NOMO-1 treated with dmso at 0.1 percent for 144 hours (cell line): Measurements from ENCODE around the gene PSMA5.

Source experiments
- DNase-seq: peaks from one replicate; lab custom pipeline; 2025; ENCODE audit not compliant: unreplicated experiment; lab: John Stamatoyannopoulos, UW

The PSMA5 gene

DNA sequence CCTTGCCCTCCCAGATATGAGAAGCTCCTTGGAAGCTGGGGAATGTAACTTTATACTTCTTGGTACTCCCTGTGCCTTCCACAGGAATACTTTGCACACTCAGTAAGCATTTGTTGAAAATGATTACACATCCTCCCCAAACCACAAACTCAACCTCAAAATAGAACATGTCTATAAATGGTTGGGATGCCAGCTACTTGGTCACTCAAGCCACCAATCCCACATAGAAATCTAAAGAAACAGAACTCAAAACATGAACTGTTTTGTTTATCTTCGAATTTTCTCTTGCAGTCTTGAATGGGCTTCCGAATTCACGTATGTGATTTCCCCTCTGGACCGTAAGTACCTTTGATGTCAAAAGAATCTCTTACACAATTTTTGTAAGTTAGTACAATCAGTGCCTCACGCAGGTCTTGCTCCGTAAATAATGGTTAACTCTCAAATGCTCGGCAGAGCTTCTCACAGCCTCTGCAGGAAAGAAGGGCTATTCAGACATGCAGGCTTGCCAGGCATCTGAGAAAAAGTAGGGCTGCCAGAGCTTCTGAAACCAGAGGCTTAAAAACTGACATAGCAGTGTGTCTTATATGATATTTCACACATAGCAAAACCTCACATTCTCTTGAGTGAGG is 55.4 kb downstream of the PSMA5 start:
- DNase-seq = peak; percentile 14

GRCh38 chr1:109369167-109369746 is 57.0 kb downstream of the PSMA5 start:
- no peak for DNase-seq

- DNase-seq = no peak
These were observed 57.8 kb downstream of the PSMA5 start for GRCh38 chr1:109368464-109368863.

DNA sequence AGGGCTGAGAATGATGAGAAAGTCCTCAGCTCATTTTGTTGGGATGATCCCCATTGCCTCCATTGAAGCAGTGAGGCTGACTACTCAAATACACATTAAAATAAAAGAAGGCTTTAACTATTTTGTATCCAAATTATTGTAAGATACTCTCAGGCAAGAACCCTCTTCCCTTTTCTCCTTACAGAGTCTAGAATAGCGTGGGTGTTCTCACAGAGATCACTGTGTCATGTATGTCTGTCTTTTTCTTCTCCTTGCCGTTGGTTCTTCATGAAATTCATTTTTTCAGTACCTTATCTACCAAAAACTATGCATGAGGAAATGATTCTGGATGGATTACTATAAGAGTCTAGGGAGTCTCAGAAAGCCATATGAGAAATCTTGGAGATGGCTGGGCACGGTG is 58.6 kb downstream of the PSMA5 start:
- DNase-seq = no peak

GRCh38 chr1:109365642-109366204 is 60.5 kb downstream of the PSMA5 start:
- no peak for DNase-seq

DNA sequence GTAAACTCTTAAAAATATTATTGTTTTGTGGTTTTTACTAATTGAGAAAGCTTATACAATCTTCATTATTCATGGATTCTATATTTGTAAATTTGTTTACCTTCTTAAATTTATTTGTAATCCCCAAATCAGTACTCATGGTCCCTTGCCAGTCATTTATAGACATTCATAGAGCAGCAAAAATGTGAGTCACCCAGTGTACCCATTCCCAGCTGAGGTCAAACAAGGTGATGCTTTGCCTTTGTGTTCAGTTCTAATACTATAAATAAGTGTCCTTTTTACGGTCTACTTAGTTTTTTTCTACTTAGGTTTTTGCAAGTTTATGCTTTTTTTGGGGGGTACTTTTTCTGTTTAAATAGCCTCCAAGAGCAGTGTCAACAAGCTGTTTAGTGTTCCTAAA is 64.6 kb downstream of the PSMA5 start:
- no peak for DNase-seq

DNA sequence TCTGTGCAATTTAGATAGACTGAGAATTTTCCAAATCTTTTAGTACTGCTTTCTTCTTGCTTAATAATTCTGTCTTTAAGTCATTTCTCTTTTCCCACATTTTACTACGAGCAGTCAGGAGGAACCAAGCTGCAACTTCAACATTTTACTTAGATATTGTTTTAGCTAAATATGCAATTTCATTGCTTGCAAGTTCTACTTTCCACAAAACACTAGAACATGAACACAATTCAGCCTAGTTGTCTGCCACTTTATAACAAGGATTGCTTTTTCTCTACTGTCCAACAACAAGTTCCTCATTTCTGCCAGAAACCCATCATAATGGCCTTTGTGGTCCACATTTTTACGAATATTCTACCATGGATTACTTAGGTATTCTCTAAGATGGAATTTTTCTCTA is 65.2 kb downstream of the PSMA5 start:
- no peak for DNase-seq

GRCh38 chr1:109357616-109358015 is 68.6 kb downstream of the PSMA5 start:
- DNase-seq = no peak

DNA sequence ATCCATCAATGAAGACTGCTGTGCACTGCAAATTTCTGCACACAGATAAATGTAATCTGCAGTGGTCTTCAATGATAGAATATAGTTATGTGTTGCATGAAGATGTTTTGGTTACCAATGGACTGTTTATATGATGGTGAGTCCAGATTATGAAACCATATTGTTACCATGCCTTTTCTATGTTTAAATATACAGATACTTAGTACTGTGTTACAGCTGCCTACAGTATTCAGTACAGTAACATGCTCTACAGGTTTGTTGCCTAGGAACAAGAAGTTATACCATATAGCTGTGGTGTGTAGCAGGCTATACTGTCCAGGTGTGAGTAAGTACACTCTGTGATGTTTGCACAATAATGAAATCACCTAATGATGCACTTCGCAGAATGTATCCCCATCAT is 69.3 kb downstream of the PSMA5 start:
- no peak for DNase-seq

- DNase-seq = no peak
These were observed 69.7 kb downstream of the PSMA5 start for GRCh38 chr1:109356505-109356904.

DNA sequence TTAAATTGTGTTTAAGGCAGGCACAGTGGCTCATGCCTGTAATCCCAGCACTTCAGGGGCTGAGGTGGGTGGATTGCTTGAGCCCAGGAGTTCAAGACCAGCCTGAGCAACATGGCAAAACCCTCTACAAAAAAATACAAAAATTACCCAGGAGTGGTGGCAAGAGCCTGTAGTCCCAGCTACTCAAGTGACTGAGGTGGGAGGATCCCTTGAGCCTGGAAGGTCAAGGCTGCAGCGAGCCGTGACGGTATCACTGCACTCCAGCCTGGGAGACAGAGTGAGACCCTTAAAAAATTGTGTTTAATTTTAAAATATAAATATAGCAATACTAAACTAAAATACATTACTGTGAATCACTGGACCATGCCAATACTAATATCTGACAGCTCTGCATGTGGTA is 71.3 kb downstream of the PSMA5 start:
- no peak for DNase-seq

GRCh38 chr1:109351457-109351856 is 74.8 kb downstream of the PSMA5 start:
- DNase-seq = no peak

DNA sequence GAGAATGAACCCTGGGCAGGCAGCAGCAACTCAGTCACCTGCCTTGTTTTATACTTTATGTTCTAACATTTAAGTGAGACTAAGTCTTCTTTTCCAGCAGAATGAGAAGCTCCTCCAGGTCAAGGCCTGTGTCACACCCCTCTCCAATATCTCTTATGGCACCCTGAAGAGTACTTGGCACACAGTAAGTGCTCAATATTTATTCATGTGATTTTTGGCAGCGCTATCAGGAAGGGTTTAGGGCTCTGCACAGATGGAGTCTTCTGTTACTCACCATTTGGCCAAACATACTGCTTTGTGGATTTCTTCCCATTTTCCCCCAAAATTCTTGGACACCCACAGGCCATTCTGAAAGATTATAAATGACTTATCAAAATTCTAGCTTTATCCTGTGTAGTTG is 75.6 kb downstream of the PSMA5 start:
- DNase-seq = no peak

GRCh38 chr1:109350182-109350581 is 76.1 kb downstream of the PSMA5 start:
- no peak for DNase-seq
